Activated CD4-positive, alpha-beta T cell treated with anti-CD3 and anti-CD28 coated beads for 36 hours (primary cell): Measurements from ENCODE around the gene NFS1. TPM values are rescaled to one million over a fixed set of nuclear protein-coding genes. Genes with fewer than 3 reads are reported as not detected.

Experiments
- ATAC-seq: fragments of 200-7000 bp; cut with Tn5 transposase; one replicate; pipeline ENCODE4 v1.10.0; 2021; ENCODE audit warnings: mild to moderate bottlenecking, moderate library complexity
- CTCF ChIA-PET: fragments of 350-600 bp; sonication (Branson Sonifier 250); formaldehyde crosslinking; loops from one replicate; lab custom pipeline; 2021; ENCODE audit warnings: antibody characterized with exemption; lab: Charles Lee
- POLR2A ChIA-PET: fragments of 350-600 bp; sonication (Branson Sonifier 250); formaldehyde crosslinking; loops from one replicate; lab custom pipeline; 2021; ENCODE audit warnings: antibody characterized with exemption, inconsistent platforms; lab: Charles Lee
- DNase-seq: peaks from one replicate; pipeline ENCODE4 v3.0.0-alpha.2; 2020
- H3K27ac Mint-ChIP-seq: one replicate; pipeline ENCODE4 v1.8.0; 2021; ENCODE audit warnings: mixed read lengths
- H3K27me3 Mint-ChIP-seq: one replicate; pipeline ENCODE4 v1.8.0; 2021; ENCODE audit warnings: mixed read lengths
- H3K36me3 Mint-ChIP-seq: one replicate; pipeline ENCODE4 v1.8.0; 2021; ENCODE audit warnings: low read depth, mixed read lengths
- H3K4me1 Mint-ChIP-seq: one replicate; pipeline ENCODE4 v1.8.0; 2021; ENCODE audit warnings: mixed read lengths
- H3K4me3 Mint-ChIP-seq: one replicate; pipeline ENCODE4 v1.8.0; 2021; ENCODE audit warnings: mild to moderate bottlenecking, moderate library complexity, mixed read lengths
- H3K9me3 Mint-ChIP-seq: one replicate; pipeline ENCODE4 v1.8.0; 2021; ENCODE audit warnings: low read depth, mixed read lengths
- intact Hi-C, 2 experiments: fragments of 100-400 bp; cut with DNase I in 1 of 2; cut with micrococcal nuclease in 1 of 2; formaldehyde crosslinking; loops; one replicate each; pipeline versions ENCODE4 v1.14.2 to v1.15.1; 2022 to 2024; cut with DNase I, micrococcal nuclease
- total RNA-seq, 2 experiments: library from RNA; stranded (reverse); gene quantifications; one replicate each; pipeline ENCODE4 v1.2.3, GENCODE V29; 2021

Gene NFS1
- total RNA-seq, 2 experiments from 2014 or later, result 43.2 to 44.6 TPM

- POLR2A ChIA-PET, result interaction anchor here (0.8 to 1.4 kb wide), 3 partner anchors 10 to 26 kb away, joined by 3 to 12 read pairs (median 12); no protein-coding TSS in a partner anchor
- CTCF ChIA-PET, result interaction anchor here (0.6 to 1.4 kb wide), 2 partner anchors 17 to 119 kb away, joined by 3 read pairs; no protein-coding TSS in a partner anchor
- intact Hi-C loops, result no loop called here
- Mint-ChIP-seq H3K4me3 (peak overlapping the region; percentile 71), H3K9me3 (no peaks in the 10 kb centered on the region), H3K27me3 (no peaks in the 10 kb centered on the region), H3K27ac (peak overlapping the region; percentile 84), H3K4me1 (peaks cover 59% of the 10 kb centered on the region), H3K36me3 (peaks cover 87% of the 10 kb centered on the region)
- DNase-seq (no peak), ATAC-seq (no peak)
Observed at GRCh38 chr20:35737865-35738333, 38.7 kb upstream of the NFS1 start.

GRCh38 chr20:35735826-35736470 is 36.8 kb upstream of the NFS1 start:
- peaks cover 72% of the 10 kb centered on the region for H3K4me1 Mint-ChIP-seq
- peak overlapping the region; percentile 53 for H3K27ac Mint-ChIP-seq
- peak overlapping the region; percentile 23 for H3K4me3 Mint-ChIP-seq
- POLR2A ChIA-PET, result interaction anchor here (0.5 to 2.3 kb wide), 7 partner anchors 8 to 76 kb away, joined by 3 to 13 read pairs (median 5); no protein-coding TSS in a partner anchor
- no peak for ATAC-seq
- no peak for DNase-seq
- peaks cover 85% of the 10 kb centered on the region for H3K36me3 Mint-ChIP-seq
- intact Hi-C loops, result loop anchor here (1.0 to 2.0 kb wide), 3 partner anchors 10 to 27 kb away; no protein-coding TSS in a partner anchor
- H3K27me3 Mint-ChIP-seq, result no peaks in the 10 kb centered on the region
- H3K9me3 Mint-ChIP-seq, result no peaks in the 10 kb centered on the region
- CTCF ChIA-PET, result interaction anchor here (0.7 to 1.5 kb wide), 4 partner anchors 9 to 148 kb away, joined by 3 to 5 read pairs (median 4); no protein-coding TSS in a partner anchor

- peaks cover 74% of the 10 kb centered on the region for H3K4me1 Mint-ChIP-seq
- DNase-seq (no peak), ATAC-seq (no peak)
- H3K4me3 Mint-ChIP-seq, result peak overlapping the region; percentile 7
- H3K9me3 Mint-ChIP-seq, result no peaks in the 10 kb centered on the region
- intact Hi-C loops, result loop anchor here (2.0 kb wide), 2 partner anchors 14 to 26 kb away; no protein-coding TSS in a partner anchor
- peak overlapping the region; percentile 81 for H3K27ac Mint-ChIP-seq
- CTCF ChIA-PET, result interaction anchor here (0.6 to 1.5 kb wide), 5 partner anchors 9 to 149 kb away, joined by 3 to 5 read pairs (median 4); no protein-coding TSS in a partner anchor
- no peaks in the 10 kb centered on the region for H3K27me3 Mint-ChIP-seq
- H3K36me3 Mint-ChIP-seq, result peaks cover 83% of the 10 kb centered on the region
- POLR2A ChIA-PET, result interaction anchor here (0.5 to 2.3 kb wide), 11 partner anchors 9 to 114 kb away, joined by 3 to 16 read pairs (median 5); no protein-coding TSS in a partner anchor
Observed at GRCh38 chr20:35734777-35735649, 35.9 kb upstream of the NFS1 start.

- no peaks in the 10 kb centered on the region for H3K9me3 Mint-ChIP-seq
- H3K4me1 Mint-ChIP-seq, result peaks cover 73% of the 10 kb centered on the region
- ChIA-PET POLR2A (interaction anchor here (0.7 to 2.3 kb wide), 8 partner anchors 9 to 114 kb away, joined by 3 to 16 read pairs (median 6); no protein-coding TSS in a partner anchor), CTCF (interaction anchor here (0.6 to 1.5 kb wide), 2 partner anchors 62 to 150 kb away, joined by 3 to 4 read pairs; no protein-coding TSS in a partner anchor)
- intact Hi-C loops, result loop anchor here (2.0 kb wide), 2 partner anchors 14 to 26 kb away; no protein-coding TSS in a partner anchor
- DNase-seq, result no peak
- H3K4me3 Mint-ChIP-seq, result peak overlapping the region; percentile 7
- no peaks in the 10 kb centered on the region for H3K27me3 Mint-ChIP-seq
- peak overlapping the region; percentile 81 for H3K27ac Mint-ChIP-seq
- no peak for ATAC-seq
- peaks cover 82% of the 10 kb centered on the region for H3K36me3 Mint-ChIP-seq
Observed at GRCh38 chr20:35734374-35734773, 35.2 kb upstream of the NFS1 start.

- ChIA-PET POLR2A (interaction anchor here (0.6 to 0.8 kb wide), 3 partner anchors 9 to 114 kb away, joined by 3 to 7 read pairs (median 4); no protein-coding TSS in a partner anchor), CTCF (interaction anchor here (1.7 kb wide), 1 partner anchor 18 kb away, joined by 5 read pairs; no protein-coding TSS in a partner anchor)
- DNase-seq (no peak), ATAC-seq (no peak)
- Mint-ChIP-seq H3K4me3 (no peak overlapping the region), H3K27me3 (no peaks in the 10 kb centered on the region), H3K4me1 (peaks cover 60% of the 10 kb centered on the region), H3K36me3 (peaks cover 76% of the 10 kb centered on the region), H3K27ac (peak overlapping the region; percentile 31), H3K9me3 (no peaks in the 10 kb centered on the region)
- intact Hi-C loops, result no loop called here
Observed at GRCh38 chr20:35732644-35732982, 33.5 kb upstream of the NFS1 start.

GRCh38 chr20:35731862-35732643 is 32.9 kb upstream of the NFS1 start:
- H3K4me3 Mint-ChIP-seq, result no peak overlapping the region
- CTCF ChIA-PET, result interaction anchor here (1.5 to 2.5 kb wide), 4 partner anchors 8 to 22 kb away, joined by 5 to 14 read pairs (median 6); partner anchors contain the start of gene RBM39
- ATAC-seq (no peak), DNase-seq (no peak)
- peaks cover 73% of the 10 kb centered on the region for H3K36me3 Mint-ChIP-seq
- POLR2A ChIA-PET, result interaction anchor here (0.6 to 0.8 kb wide), 2 partner anchors 9 to 114 kb away, joined by 4 to 7 read pairs; no protein-coding TSS in a partner anchor
- no peaks in the 10 kb centered on the region for H3K27me3 Mint-ChIP-seq
- H3K9me3 Mint-ChIP-seq, result no peaks in the 10 kb centered on the region
- H3K4me1 Mint-ChIP-seq, result peaks cover 57% of the 10 kb centered on the region
- intact Hi-C loops, result loop anchor here in 1 of 2 experiments (2.0 kb wide), 1 partner anchor 19 kb away; no protein-coding TSS in a partner anchor
- H3K27ac Mint-ChIP-seq, result peak overlapping the region; percentile 1

- H3K27ac Mint-ChIP-seq, result no peak overlapping the region
- intact Hi-C loops, result loop anchor here in 1 of 2 experiments (2.0 kb wide), 1 partner anchor 19 kb away; no protein-coding TSS in a partner anchor
- ATAC-seq, result no peak
- POLR2A ChIA-PET, result interaction anchor here (1.9 kb wide), 1 partner anchor 11 kb away, joined by 10 read pairs; the partner anchor contains the start of gene RBM39
- peaks cover 74% of the 10 kb centered on the region for H3K36me3 Mint-ChIP-seq
- H3K4me1 Mint-ChIP-seq, result peaks cover 57% of the 10 kb centered on the region
- H3K27me3 Mint-ChIP-seq, result no peaks in the 10 kb centered on the region
- DNase-seq, result no peak
- CTCF ChIA-PET, result interaction anchor here (0.6 to 2.5 kb wide), 7 partner anchors 9 to 90 kb away, joined by 3 to 14 read pairs (median 5); partner anchors contain the start of gene RBM39
- no peak overlapping the region for H3K4me3 Mint-ChIP-seq
- no peaks in the 10 kb centered on the region for H3K9me3 Mint-ChIP-seq
Observed at GRCh38 chr20:35731469-35731788, 32.3 kb upstream of the NFS1 start.

GRCh38 chr20:35730583-35731468 is 31.7 kb upstream of the NFS1 start:
- Mint-ChIP-seq H3K9me3 (no peaks in the 10 kb centered on the region), H3K4me3 (no peak overlapping the region), H3K27me3 (no peaks in the 10 kb centered on the region), H3K36me3 (peaks cover 74% of the 10 kb centered on the region), H3K4me1 (peaks cover 53% of the 10 kb centered on the region), H3K27ac (no peak overlapping the region)
- ATAC-seq (no peak), DNase-seq (no peak)
- CTCF ChIA-PET, result interaction anchor here (0.6 to 2.5 kb wide), 7 partner anchors 9 to 90 kb away, joined by 3 to 14 read pairs (median 5); partner anchors contain the start of gene RBM39
- POLR2A ChIA-PET, result interaction anchor here (0.9 to 2.7 kb wide), 4 partner anchors 9 to 31 kb away, joined by 3 to 11 read pairs (median 7); partner anchors contain the start of gene RBM39
- intact Hi-C loops, result loop anchor here in 1 of 2 experiments (2.0 kb wide), 1 partner anchor 18 kb away; no protein-coding TSS in a partner anchor
